Measurements from ENCODE around the gene NCF2. TPM values are rescaled to one million over a fixed set of nuclear protein-coding genes. Genes with fewer than 3 reads are reported as not detected.

Gene NCF2
- total RNA-seq, 3 donors from 2014 or later: 4.6 to 45.0 (median 13.0) TPM

DNA sequence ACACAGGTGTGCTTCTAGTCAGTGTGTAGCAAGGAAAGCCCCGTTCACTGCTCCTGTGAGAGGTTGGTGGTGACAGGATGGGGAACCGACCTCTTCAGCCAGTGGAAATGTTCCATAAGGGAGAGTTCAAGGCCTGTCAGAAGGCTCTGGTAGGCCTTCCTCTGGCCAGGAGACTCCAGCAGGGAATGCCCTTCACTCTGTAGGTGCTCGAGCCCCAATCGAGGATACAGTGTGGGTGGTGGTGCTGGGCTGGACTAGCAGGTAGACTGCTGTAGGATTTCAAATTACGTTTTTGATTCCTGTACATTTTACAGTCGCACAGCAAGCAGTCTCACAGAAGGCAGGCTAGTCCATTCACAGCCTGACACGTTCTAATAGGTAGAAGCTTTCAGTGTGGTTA lies 37.8 kb downstream of the NCF2 start:
- H3K27me3 ChIP-seq: no peaks in the 10 kb centered on the region
- H3K4me1 ChIP-seq: no peaks in the 10 kb centered on the region
- no peak overlapping the region for H3K4me3 ChIP-seq
- no peaks in the 10 kb centered on the region for H3K36me3 ChIP-seq
- DNase-seq (ENCODE audit: low spot score in 2 of 2): no peak
- TF ChIP-seq POLR2AphosphoS5 (IDR thresholded peaks at IDR 0.05): no peak
- TF ChIP-seq, protein P1, sequence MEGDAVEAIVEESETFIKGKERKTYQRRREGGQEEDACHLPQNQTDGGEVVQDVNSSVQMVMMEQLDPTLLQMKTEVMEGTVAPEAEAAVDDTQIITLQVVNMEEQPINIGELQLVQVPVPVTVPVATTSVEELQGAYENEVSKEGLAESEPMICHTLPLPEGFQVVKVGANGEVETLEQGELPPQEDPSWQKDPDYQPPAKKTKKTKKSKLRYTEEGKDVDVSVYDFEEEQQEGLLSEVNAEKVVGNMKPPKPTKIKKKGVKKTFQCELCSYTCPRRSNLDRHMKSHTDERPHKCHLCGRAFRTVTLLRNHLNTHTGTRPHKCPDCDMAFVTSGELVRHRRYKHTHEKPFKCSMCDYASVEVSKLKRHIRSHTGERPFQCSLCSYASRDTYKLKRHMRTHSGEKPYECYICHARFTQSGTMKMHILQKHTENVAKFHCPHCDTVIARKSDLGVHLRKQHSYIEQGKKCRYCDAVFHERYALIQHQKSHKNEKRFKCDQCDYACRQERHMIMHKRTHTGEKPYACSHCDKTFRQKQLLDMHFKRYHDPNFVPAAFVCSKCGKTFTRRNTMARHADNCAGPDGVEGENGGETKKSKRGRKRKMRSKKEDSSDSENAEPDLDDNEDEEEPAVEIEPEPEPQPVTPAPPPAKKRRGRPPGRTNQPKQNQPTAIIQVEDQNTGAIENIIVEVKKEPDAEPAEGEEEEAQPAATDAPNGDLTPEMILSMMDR (IDR thresholded peaks at IDR 0.05): no peak
- no peak overlapping the region for H3K27ac ChIP-seq
- H3K9me3 ChIP-seq: no peaks in the 10 kb centered on the region
- intact Hi-C loops (cut with DNase I; ENCODE audit: low total_unique reads): no loop called here

DNA sequence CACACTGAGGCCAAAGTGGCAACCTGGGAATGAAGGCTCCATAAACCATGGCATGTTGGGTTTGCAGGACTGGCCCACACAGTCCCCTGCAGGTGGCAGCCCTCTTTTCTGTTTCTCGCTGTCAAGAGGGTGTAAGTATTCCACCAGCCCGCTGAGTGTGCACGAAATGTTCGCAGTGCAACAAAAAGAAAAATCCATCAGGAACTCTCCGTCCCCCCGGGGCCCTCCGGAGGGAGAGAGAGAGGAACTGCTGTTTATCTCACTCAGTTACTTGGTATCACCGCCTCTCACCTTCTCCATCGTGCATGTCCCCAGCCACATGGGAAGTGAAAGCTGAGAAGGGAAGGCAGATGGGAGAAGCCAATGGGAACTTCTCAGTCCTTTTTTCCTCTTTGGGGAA lies 38.3 kb downstream of the NCF2 start:
- Histone ChIP-seq H3K9me3 (no peaks in the 10 kb centered on the region), H3K36me3 (no peaks in the 10 kb centered on the region), H3K27me3 (no peaks in the 10 kb centered on the region), H3K4me1 (no peaks in the 10 kb centered on the region), H3K27ac (no peak overlapping the region), H3K4me3 (no peak overlapping the region)
- intact Hi-C loops (cut with DNase I; ENCODE audit: low total_unique reads): no loop called here
- TF ChIP-seq POLR2A (IDR thresholded peaks at IDR 0.05) (no peak), POLR2AphosphoS5 (IDR thresholded peaks at IDR 0.05) (no peak)
- TF ChIP-seq, protein P1 (IDR thresholded peaks at IDR 0.05): no peak
- no peak for DNase-seq (ENCODE audit: low spot score in 2 of 2)

GRCh38 chr1:183550915-183551314 lies 39.3 kb downstream of the NCF2 start:
- Histone ChIP-seq H3K27ac (no peak overlapping the region), H3K4me1 (no peaks in the 10 kb centered on the region), H3K27me3 (no peaks in the 10 kb centered on the region), H3K9me3 (no peaks in the 10 kb centered on the region), H3K4me3 (no peak overlapping the region), H3K36me3 (no peaks in the 10 kb centered on the region)
- TF ChIP-seq POLR2A (IDR thresholded peaks at IDR 0.05) (no peak), POLR2AphosphoS5 (IDR thresholded peaks at IDR 0.05) (no peak)
- TF ChIP-seq, protein P1 (IDR thresholded peaks at IDR 0.05): no peak
- intact Hi-C loops (cut with DNase I; ENCODE audit: low total_unique reads): no loop called here
- DNase-seq (ENCODE audit: low spot score in 2 of 2): no peak

DNA sequence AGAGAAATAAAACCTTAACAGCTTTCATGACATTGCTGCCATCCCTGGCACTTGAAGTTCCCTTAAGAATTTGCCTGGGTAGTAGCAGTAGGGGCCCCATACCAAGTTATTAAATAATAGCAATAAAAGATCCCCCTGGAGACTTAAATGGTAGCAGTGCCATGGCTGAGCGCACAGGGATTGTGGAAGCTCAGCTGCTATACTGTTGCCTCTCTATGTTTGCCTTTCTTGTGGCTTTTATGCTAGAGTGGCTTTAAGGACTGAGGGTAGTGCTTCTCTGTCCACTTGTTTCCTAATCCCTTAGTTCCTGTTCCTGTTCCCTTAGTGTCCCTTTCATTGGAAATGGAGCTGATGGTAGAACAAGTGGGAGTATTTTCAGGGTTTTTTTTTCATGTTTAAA lies 42.1 kb downstream of the NCF2 start:
- no peaks in the 10 kb centered on the region for H3K27me3 ChIP-seq
- intact Hi-C loops (cut with DNase I; ENCODE audit: low total_unique reads): no loop called here
- H3K27ac ChIP-seq: no peak overlapping the region
- H3K4me1 ChIP-seq: no peaks in the 10 kb centered on the region
- no peak for DNase-seq (ENCODE audit: low spot score in 2 of 2)
- H3K4me3 ChIP-seq: no peak overlapping the region
- TF ChIP-seq POLR2AphosphoS5 (IDR thresholded peaks at IDR 0.05) (no peak), POLR2A (IDR thresholded peaks at IDR 0.05) (no peak)
- TF ChIP-seq, protein P1 (IDR thresholded peaks at IDR 0.05): no peak
- no peaks in the 10 kb centered on the region for H3K36me3 ChIP-seq
- H3K9me3 ChIP-seq: no peaks in the 10 kb centered on the region

DNA sequence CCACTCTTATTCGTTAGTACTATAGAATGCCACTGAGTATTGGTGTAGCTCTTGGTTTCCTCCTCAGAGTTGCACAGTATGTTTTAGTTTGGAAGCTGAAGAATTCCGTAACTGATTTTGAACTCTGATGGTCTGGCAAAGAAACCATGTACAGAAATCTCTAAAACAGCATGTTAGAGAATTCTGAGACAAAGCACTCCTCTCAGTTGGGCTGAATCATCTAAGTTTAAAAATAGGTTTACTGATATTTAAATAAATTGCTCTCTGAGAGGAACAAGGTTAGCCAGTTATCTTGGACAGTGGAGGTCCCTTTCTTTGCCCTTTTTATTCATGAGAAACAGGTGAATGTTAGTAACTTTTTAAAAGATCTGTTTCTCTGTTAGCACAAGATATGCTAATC lies 43.8 kb downstream of the NCF2 start:
- H3K27ac ChIP-seq: no peak overlapping the region

More for the DNA sequence above, 43.8 kb downstream of the NCF2 start:
- Histone ChIP-seq H3K4me1 (no peaks in the 10 kb centered on the region), H3K4me3 (no peak overlapping the region), H3K9me3 (no peaks in the 10 kb centered on the region), H3K27me3 (no peaks in the 10 kb centered on the region), H3K36me3 (no peaks in the 10 kb centered on the region)
- TF ChIP-seq POLR2AphosphoS5 (IDR thresholded peaks at IDR 0.05): no peak
- TF ChIP-seq POLR2A (IDR thresholded peaks at IDR 0.05): no peak
- TF ChIP-seq, protein P1 (IDR thresholded peaks at IDR 0.05): no peak
- intact Hi-C loops (cut with DNase I; ENCODE audit: low total_unique reads): no loop called here
- no peak for DNase-seq (ENCODE audit: low spot score in 2 of 2)
